Mammary epithelial cell (primary cell): Measurements from ENCODE around the gene TTC7B.

Experiments used
- EZH2 ChIP-seq: IDR thresholded peaks from 2 replicates; pipeline ENCODE4 v1.6.1; 2012; ENCODE audit warnings: low read length, inconsistent platforms, borderline replicate concordance
- TF ChIP-seq, protein P1 (sequence below), 2 donors: IDR thresholded peaks in 1 of 2; conservative IDR thresholded peaks in 1 of 2; 2 replicates each; pipeline ENCODE4 v1.5.1; 2011 to 2012; ENCODE audit warnings: inconsistent platforms in 2 of 2, low read length in 2 of 2, mild to moderate bottlenecking in 2 of 2, control low read depth in 1 of 2, low read depth in 1 of 2; ENCODE audit not compliant: insufficient read depth in 1 of 2; ENCODE audit errors: extremely low read depth in 1 of 2

DNA sequence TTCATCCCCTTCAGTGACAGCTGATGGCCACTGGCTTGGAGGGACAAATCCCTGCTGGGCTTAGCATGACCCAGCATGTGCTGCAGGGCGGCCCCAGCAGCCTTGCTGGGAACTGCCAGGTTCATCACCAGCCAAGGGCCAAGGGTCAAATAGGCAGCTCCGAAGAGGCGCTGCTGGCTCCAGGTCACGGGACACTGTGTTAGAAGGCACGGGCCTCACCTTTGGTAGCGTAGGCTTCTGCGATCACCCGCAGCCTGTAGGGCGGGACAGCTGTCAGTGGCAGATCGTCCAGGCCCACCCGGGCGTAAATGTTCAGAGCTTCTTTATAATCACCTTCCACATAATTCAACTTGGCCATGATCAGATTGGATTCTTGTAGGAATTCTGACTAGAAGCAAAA, 35.7 kb downstream of the TTC7B start:
- TF ChIP-seq, protein P1, sequence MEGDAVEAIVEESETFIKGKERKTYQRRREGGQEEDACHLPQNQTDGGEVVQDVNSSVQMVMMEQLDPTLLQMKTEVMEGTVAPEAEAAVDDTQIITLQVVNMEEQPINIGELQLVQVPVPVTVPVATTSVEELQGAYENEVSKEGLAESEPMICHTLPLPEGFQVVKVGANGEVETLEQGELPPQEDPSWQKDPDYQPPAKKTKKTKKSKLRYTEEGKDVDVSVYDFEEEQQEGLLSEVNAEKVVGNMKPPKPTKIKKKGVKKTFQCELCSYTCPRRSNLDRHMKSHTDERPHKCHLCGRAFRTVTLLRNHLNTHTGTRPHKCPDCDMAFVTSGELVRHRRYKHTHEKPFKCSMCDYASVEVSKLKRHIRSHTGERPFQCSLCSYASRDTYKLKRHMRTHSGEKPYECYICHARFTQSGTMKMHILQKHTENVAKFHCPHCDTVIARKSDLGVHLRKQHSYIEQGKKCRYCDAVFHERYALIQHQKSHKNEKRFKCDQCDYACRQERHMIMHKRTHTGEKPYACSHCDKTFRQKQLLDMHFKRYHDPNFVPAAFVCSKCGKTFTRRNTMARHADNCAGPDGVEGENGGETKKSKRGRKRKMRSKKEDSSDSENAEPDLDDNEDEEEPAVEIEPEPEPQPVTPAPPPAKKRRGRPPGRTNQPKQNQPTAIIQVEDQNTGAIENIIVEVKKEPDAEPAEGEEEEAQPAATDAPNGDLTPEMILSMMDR (conservative IDR thresholded peaks at IDR 0.05 in 1 of 2, IDR thresholded peaks at IDR 0.05 in 1 of 2; ENCODE audit: extremely low read depth in 1 of 2, insufficient read depth in 1 of 2, low read depth in 1 of 2, low read length in 2 of 2) = no peak
- no peak for TF ChIP-seq EZH2
